ENCODE data around the gene ARID3B. TPM values are rescaled to one million over a fixed set of nuclear protein-coding genes. Genes with fewer than 3 reads are reported as not detected.

The ARID3B gene
- total and polyA plus RNA-seq, 9 donors: 1.2 to 4.9 (median 2.7) TPM

DNA sequence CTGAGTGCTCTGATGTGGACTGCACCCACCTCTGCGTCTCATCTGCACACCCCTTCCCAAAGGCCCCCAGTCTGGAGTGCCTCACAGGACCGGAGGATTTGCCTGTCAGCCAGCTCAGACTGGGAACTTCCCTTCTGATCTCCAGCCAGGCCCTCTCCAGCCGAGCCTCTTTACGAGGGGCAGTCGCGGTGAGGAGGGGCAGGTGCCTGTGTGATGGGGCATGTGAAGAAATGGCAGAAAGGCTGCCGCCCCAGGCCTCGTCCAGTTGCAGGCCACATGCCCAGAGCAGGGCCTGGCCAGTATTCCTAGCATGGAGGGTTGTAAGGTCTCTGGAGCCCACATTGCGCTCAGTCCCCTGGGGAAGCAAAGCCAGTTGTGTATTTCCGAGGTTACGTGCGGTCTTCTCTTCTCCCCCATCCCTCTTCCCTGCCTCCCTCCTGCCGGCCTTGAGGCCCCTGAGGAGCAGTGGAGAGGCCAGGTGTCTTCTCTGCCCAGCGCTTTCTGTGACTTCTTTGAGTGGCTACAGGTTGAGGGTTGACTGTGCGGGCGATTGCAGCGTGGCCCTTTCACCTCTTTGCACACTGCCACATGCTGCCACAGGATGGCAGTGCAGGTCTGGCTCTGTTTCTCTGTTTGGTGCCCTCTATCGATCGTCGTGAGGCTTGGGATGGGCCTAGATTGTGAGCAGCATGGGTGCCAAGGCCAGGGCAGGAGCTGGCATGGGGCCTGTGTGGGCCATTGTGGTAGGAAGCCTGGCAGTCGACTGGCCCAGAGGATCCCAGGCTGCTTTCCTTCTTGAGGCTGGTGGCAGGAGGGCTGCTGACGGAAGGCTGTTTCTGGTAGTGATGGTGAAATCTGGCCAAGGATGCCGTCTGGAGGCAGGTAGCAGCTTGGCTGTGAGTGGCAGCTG is 79.9 kb downstream of the ARID3B start:
- H3K27ac ChIP-seq: no peak overlapping the region
- intact Hi-C loops (cut with DNase I): loop anchor here in 2 of 4 donors (10.0 kb wide), 1 partner anchor 236 kb away; no protein-coding TSS in a partner anchor

DNA sequence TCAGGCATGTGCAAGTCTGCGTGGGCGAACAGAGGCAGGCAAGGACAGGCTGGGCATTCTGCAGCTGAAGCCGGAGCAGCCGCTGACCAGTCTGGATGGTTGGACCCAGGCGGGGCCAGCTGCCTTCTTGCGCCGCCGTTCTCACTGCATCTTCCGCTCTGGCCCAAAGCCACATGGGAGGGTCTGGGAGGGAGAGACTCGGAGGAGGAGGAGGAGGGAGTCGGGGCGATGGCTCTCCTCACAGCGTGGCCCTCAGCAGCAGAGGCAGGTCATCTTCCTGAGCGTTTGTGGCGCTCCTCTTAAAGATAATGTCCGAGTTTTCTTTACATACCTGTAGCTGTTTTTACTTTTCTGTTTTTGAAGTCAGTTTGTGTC is 80.5 kb downstream of the ARID3B start:
- Histone ChIP-seq H3K36me3 (no peaks in the 10 kb centered on the region), H3K9me3 (no peaks in the 10 kb centered on the region), H3K27ac (no peak overlapping the region), H3K27me3 (no peaks in the 10 kb centered on the region), H3K4me1 (ENCODE audit: insufficient read depth) (peaks cover 2% of the 10 kb centered on the region), H3K4me3 (no peak overlapping the region)
- peak in 1 of 5 donors; percentile 44 for DNase-seq
- intact Hi-C loops (cut with DNase I): loop anchor here in 2 of 4 donors (10.0 kb wide), 1 partner anchor 237 kb away; no protein-coding TSS in a partner anchor
- WGBS, 3 donors: 61 to 71% (median 69%) methylated on average over 16 of the region's 16 CpGs
- TF ChIP-seq POLR2A (IDR thresholded peaks at IDR 0.05): no peak
- no peak for TF ChIP-seq CTCF (IDR thresholded peaks at IDR 0.05)
- TF ChIP-seq EP300 (IDR thresholded peaks at IDR 0.05): no peak

More for the DNA sequence above, 79.9 kb downstream of the ARID3B start:
- 55 to 60% (median 59%) methylated on average over 23 of the region's 23 CpGs for WGBS, 3 donors
- Histone ChIP-seq H3K4me3 (no peak overlapping the region), H3K9me3 (no peaks in the 10 kb centered on the region), H3K4me1 (ENCODE audit: insufficient read depth) (peaks cover 2% of the 10 kb centered on the region), H3K36me3 (no peaks in the 10 kb centered on the region), H3K27me3 (no peaks in the 10 kb centered on the region)
- TF ChIP-seq POLR2A (IDR thresholded peaks at IDR 0.05) (no peak), EP300 (IDR thresholded peaks at IDR 0.05) (no peak), CTCF (IDR thresholded peaks at IDR 0.05) (peak in 2 of 3 donors; percentile 14 to 20)
- DNase-seq: peak in 2 of 5 donors; percentile 15 to 51

GRCh38 chr15:74621936-74622335 is 80.9 kb downstream of the ARID3B start:
- no peaks in the 10 kb centered on the region for H3K27me3 ChIP-seq
- intact Hi-C loops (cut with DNase I): loop anchor here in 2 of 4 donors (10.0 kb wide), 1 partner anchor 237 kb away; no protein-coding TSS in a partner anchor

DNA sequence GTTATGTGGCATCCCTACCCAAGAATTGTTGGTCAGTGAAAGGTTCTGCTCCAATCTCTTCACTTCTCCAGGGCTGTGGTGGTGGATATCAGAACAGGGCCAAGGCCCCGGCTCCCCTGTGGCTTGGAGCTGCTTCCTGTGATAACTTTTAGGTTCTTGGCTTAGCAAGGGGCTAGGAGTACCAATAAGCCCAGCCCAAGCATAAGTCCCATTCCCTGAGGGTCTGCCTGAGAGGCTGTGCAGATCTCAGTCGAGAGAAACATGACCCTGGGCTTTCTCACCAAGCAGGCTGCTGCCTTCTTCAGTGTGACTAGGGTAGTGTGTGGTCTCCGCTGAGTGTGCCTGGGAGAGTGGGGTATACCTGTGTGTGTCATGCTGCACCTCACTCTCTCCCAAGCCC is 81.7 kb downstream of the ARID3B start:
- H3K36me3 ChIP-seq: no peaks in the 10 kb centered on the region
- 77 to 88% (median 88%) methylated on average over 3 of the region's 3 CpGs for WGBS, 3 donors
- intact Hi-C loops (cut with DNase I): loop anchor here in 2 of 4 donors (10.0 kb wide), 1 partner anchor 238 kb away; no protein-coding TSS in a partner anchor

More at GRCh38 chr15:74621936-74622335, 80.9 kb downstream of the ARID3B start:
- Histone ChIP-seq H3K36me3 (no peaks in the 10 kb centered on the region), H3K9me3 (no peaks in the 10 kb centered on the region), H3K4me1 (ENCODE audit: insufficient read depth) (peaks cover 2% of the 10 kb centered on the region), H3K4me3 (no peak overlapping the region), H3K27ac (no peak overlapping the region)
- WGBS, 3 donors: 85 to 90% (median 86%) methylated on average over 21 of the region's 21 CpGs
- no peak for TF ChIP-seq POLR2A (IDR thresholded peaks at IDR 0.05)
- TF ChIP-seq CTCF (IDR thresholded peaks at IDR 0.05): no peak
- no peak for TF ChIP-seq EP300 (IDR thresholded peaks at IDR 0.05)
- peak in 1 of 5 donors; percentile 36 for DNase-seq

More for the DNA sequence above, 81.7 kb downstream of the ARID3B start:
- no peak overlapping the region for H3K4me3 ChIP-seq
- TF ChIP-seq POLR2A (IDR thresholded peaks at IDR 0.05): no peak
- no peak for TF ChIP-seq CTCF (IDR thresholded peaks at IDR 0.05)
- TF ChIP-seq EP300 (IDR thresholded peaks at IDR 0.05): no peak
- no peaks in the 10 kb centered on the region for H3K9me3 ChIP-seq
- H3K27me3 ChIP-seq: no peaks in the 10 kb centered on the region
- H3K4me1 ChIP-seq (ENCODE audit: insufficient read depth): no peaks in the 10 kb centered on the region
- DNase-seq: no peak
- no peak overlapping the region for H3K27ac ChIP-seq
